Measurements from ENCODE around the gene ZHX3.

ZHX3 gene, protein sequence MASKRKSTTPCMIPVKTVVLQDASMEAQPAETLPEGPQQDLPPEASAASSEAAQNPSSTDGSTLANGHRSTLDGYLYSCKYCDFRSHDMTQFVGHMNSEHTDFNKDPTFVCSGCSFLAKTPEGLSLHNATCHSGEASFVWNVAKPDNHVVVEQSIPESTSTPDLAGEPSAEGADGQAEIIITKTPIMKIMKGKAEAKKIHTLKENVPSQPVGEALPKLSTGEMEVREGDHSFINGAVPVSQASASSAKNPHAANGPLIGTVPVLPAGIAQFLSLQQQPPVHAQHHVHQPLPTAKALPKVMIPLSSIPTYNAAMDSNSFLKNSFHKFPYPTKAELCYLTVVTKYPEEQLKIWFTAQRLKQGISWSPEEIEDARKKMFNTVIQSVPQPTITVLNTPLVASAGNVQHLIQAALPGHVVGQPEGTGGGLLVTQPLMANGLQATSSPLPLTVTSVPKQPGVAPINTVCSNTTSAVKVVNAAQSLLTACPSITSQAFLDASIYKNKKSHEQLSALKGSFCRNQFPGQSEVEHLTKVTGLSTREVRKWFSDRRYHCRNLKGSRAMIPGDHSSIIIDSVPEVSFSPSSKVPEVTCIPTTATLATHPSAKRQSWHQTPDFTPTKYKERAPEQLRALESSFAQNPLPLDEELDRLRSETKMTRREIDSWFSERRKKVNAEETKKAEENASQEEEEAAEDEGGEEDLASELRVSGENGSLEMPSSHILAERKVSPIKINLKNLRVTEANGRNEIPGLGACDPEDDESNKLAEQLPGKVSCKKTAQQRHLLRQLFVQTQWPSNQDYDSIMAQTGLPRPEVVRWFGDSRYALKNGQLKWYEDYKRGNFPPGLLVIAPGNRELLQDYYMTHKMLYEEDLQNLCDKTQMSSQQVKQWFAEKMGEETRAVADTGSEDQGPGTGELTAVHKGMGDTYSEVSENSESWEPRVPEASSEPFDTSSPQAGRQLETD

GRCh38 chr20:41317546-41318270, at the start of gene ZHX3:
TSS of gene ZHX3 (minus strand) at chr20:41317731. CDS start at chr20:41204916, 112,815 bp downstream.
- DNase-seq: peak; percentile 94

GRCh38 chr20:41367393-41367695, 49.8 kb upstream of the ZHX3 start:
- no peak for DNase-seq

- no peak for DNase-seq
Measured at GRCh38 chr20:41366546-41367392, 49.2 kb upstream of the ZHX3 start, which contains the start of gene EMILIN3. TSS of gene EMILIN3 (minus strand) at chr20:41366818. CDS start at chr20:41366634, 184 bp downstream.

DNA sequence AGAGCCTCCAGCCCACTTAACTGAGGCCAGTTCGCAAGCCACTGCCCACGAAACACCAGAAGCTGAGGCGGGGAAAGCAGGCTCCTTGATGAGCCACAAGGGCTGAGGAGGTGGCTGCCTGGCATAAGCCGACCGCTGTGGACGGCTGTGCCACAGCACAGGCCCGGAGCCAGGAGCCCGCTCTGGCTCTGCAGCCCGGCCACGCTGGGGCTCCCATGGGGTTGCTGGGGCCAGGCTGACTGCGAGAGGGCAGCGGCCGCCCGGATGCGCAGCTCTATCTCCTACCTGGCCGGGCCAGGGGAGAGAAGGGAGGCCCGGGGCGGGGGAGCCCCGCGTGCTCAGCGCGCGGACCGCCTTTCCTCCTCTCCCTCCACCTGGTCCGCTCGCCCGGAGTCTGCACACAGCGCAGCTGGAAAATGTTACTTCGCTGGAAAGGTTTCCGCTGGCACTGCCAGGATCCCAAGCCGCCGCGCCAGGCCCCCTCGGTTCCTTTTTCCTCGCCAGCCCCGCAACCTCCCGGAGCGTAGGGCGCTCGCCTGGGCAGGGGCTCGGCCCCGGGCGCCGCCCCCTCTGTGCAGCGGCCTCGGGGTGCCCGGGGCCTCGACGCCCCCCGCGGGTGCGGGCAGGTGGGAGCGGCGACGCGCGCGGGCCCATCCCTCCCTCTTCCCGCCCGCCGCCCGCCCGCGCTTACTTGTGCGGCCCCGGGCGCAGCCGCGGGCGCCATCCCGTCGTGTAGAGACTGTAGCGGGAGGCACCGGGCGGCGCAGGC, 48.4 kb upstream of the ZHX3 start:
- no peak for DNase-seq

- DNase-seq: no peak
Measured at GRCh38 chr20:41364967-41365765, 47.6 kb upstream of the ZHX3 start.

DNA sequence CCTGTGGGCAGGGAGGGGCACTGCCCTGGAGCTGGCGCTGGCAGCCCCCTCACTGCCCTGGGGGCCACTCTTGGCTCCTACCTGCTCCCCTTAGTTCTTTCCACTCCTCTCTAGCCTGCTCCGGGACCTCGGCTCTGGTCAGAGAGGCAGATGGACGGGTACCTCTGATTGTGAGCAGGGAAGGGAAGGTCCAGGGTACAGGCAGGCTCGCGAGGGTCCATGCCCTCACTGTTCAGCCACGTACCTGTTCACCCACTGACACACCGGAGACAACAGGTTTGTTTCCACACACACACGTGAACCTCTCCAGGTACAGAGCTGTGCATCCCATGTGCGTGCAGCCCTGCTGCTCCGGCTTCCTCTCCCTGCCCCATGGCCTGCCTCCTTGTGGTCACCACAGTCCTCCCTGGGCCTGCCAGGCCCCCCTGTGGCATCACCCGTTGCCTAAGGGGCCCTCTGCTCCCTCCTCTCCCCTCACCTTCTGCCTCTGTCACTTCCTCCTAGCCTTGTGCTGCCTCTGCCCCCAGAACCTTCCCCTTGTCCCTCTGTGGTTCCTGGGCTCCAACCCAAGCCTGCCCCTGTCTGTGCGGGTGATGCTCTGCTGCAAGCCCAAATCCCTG, 46.8 kb upstream of the ZHX3 start:
- DNase-seq: no peak

- DNase-seq: no peak
Measured at GRCh38 chr20:41363601-41364000, 46.1 kb upstream of the ZHX3 start.

DNA sequence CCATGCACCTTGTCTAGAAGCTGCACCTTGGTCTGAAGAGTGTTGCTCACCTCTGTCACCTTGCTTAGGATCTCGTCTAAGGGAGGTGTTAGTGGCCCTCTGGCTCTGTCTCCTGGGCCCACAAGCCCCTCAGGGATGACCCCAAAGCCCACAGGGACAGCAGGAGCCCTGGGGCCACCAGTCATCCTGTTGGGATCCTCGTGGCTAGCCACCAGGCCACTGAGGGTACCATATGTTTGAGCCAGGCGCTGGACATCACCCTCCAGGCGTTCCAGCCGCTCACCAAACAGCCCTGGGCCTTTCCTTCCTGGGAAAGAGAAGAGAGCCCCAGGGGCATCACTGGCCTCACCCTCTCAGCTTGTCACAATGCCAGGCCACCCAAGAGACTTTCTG, 45.2 kb upstream of the ZHX3 start:
- no peak for DNase-seq

DNA sequence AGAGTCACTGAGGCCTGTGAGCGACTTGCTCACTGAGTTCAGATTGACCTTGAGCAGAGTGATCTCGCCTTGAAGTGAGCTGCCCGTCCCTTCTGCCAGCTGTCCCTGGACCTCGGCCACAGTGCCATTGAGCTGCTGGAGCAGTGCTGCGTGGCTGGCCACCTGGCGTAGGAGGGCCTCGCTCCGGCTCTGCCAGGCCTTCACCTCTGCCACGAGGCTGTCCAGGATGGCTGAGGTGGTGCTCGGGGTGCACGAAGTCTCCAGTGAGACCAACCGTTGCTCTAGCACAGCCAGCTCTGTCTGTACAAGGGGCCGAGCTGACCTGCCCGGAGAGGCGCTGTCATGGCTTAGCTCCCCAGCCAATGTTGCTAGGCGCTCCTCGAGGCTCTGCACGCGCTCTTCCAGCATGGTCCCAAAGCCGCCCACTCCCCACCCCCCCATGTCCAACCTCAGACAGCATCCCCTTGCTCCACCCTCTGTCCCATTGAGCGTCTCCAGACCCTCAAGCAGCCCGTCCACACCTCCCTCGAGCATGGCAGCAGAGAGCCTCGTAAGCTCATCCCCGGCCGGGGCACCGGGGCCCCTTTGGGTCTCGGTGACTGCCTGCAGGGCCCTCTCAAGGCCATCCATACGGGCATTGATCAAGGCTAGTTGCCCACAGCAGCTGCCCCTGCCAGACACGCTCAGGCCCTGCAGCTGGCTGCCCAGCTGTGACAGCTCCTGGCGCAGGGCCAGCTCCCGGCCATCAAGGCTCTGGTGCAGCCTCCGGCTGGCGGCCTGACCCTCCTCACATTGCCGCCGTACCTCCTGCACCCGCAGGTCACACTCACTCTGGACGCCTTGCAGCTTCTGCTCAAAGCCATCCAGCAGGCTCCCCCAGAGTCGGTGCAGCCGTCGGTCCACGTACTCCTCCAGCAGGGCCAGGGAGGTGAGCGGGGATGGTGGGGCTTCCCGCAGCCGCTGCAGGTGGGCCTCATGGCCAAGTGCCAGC, 44.5 kb upstream of the ZHX3 start:
- DNase-seq: no peak

DNA sequence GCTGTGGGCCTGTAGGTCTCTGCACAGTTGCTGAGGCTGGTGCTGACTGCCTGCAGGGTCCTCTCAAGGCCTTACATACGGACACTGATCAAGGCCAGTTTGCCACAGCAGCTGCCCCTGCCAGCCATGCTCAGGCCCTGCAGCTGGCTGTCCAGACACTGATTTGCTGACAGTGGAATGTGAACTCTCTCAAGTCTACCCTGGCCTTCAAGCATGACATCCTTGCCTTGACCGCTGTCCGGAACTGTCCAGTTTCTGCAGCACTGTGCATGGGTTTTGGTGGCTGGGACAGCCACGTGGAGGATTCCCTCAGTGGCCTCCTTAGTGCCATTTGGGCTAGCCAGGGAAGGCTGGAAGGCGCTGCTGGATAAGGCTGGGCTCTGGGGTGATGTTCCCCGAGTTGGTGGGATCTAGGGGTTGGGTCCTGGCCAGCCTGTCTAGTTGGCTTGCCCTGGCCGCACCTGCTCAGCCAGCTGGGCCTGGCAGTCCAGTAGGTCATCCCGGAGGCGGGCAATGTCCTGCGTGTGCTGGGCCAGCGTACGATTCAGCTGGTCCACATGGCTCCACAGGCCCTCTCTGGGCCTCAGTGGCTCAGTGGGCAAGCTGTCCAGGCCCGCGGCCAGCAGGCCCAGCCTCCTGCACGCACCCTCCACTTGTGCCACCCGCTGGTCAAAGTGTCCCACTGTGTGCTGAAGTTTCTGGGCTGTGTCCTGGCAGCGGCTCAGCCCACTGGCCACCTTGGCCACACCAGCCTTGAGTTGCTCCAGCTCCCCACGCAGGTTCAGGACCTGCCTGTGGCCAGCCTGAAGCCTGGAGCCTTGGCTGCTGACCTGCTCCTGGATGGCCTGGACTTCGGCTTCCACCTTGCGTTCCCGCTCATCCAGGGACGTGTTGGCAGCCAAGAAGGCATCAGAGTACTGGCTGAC, 43.6 kb upstream of the ZHX3 start:
- no peak for DNase-seq

- no peak for DNase-seq
Measured at GRCh38 chr20:41359541-41360011, 42.0 kb upstream of the ZHX3 start.

GRCh38 chr20:41358717-41359116, 41.2 kb upstream of the ZHX3 start:
- no peak for DNase-seq

DNA sequence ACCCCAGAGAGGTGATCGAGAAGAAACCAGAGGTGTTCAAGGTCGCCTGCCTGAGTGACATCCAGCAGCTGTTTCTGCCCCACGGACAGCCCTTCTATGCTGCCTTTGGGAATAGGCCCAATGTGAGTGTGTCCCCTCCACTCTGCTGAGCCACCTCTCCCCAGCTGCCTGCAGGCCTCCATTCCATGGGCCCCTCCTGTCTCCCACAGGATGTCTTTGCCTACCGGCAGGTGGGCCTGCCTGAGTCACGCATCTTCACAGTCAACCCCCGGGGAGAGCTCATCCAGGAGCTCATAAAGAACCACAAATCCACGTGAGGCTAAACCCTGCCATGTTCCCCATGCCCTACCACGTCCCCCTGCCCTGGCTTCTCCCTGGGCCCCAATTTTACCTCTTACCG, 40.7 kb upstream of the ZHX3 start:
- DNase-seq: no peak

GRCh38 chr20:41357424-41358163, 40.1 kb upstream of the ZHX3 start:
- no peak for DNase-seq

DNA sequence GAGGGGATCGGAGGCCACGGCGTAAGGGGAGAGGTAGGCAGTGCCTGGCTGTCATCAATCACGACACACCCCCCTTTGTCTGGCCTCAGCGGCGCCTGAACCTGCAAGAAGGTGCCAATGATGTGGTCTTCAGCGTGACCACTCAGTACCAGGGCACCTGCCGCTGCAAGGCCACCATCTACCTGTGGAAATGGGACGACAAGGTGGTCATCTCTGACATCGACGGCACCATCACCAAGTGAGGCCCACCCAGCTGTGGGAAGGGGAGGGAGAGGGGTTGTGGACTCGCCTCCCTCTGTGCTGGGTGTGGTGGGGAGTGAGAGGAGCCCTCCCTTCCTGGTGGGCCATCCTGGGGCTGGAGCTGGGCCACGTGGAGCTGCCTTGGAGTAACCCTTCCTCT, 39.4 kb upstream of the ZHX3 start:
- no peak for DNase-seq

- DNase-seq: no peak
Measured at GRCh38 chr20:41355598-41356203, 38.2 kb upstream of the ZHX3 start.
